GM23338 (cell line): ENCODE measurements around the gene PDE4B. TPM values are rescaled to one million over a fixed set of nuclear protein-coding genes. Genes with fewer than 3 reads are reported as not detected.

ENCODE experiments used
- ATAC-seq: fragments of 200-7000 bp; cut with Tn5 transposase; 3 replicates; pipeline ENCODE4 v1.9.1; 2020
- DNase-seq: peaks from one replicate; pipeline ENCODE4 v3.0.0-alpha.2; 2015; ENCODE audit warnings: low spot score
- H2AFZ ChIP-seq: fragments of 200-600 bp; sonication (generic); 2 replicates; pipeline ENCODE4 v1.8.0; 2016; ENCODE audit warnings: antibody characterized with exemption, mild to moderate bottlenecking, moderate library complexity
- H3F3A ChIP-seq: fragments of 200-600 bp; sonication (generic); replicated peaks from 2 replicates; pipeline ENCODE4 v1.8.0; 2017; ENCODE audit warnings: antibody characterized with exemption, mixed run types, low read depth
- H3K27ac ChIP-seq: fragments of 200-600 bp; sonication (generic); 2 replicates; pipeline ENCODE4 v1.6.1; 2016; ENCODE audit warnings: low read depth
- H3K27me3 ChIP-seq: fragments of 200-600 bp; sonication (generic); 2 replicates; pipeline ENCODE4 v1.8.0; 2016; ENCODE audit warnings: mild to moderate bottlenecking, mixed run types, moderate library complexity; ENCODE audit not compliant: insufficient read depth
- H3K36me3 ChIP-seq: fragments of 200-600 bp; sonication (generic); 2 replicates; pipeline ENCODE4 v1.8.0; 2016; ENCODE audit warnings: mild to moderate bottlenecking; ENCODE audit not compliant: insufficient read depth
- H3K4me1 ChIP-seq: fragments of 200-600 bp; sonication (generic); 2 replicates; pipeline ENCODE4 v1.8.0; 2016; ENCODE audit warnings: mild to moderate bottlenecking, moderate library complexity; ENCODE audit not compliant: insufficient read depth
- H3K4me2 ChIP-seq: fragments of 200-600 bp; sonication (generic); 2 replicates; pipeline ENCODE4 v1.7.1; 2017; ENCODE audit warnings: mixed run types
- H3K4me3 ChIP-seq: fragments of 200-600 bp; sonication (generic); 2 replicates; pipeline ENCODE4 v1.6.1; 2016; ENCODE audit warnings: mixed run types
- H3K79me2 ChIP-seq: fragments of 200-600 bp; sonication (generic); replicated peaks from 2 replicates; pipeline ENCODE4 v1.8.0; 2017; ENCODE audit warnings: mild to moderate bottlenecking; ENCODE audit not compliant: insufficient read depth
- H3K9me2 ChIP-seq: fragments of 200-600 bp; sonication (generic); 2 replicates; pipeline ENCODE4 v1.8.0; 2017; ENCODE audit not compliant: insufficient read depth
- H4K20me1 ChIP-seq: fragments of 200-600 bp; sonication (generic); replicated peaks from 2 replicates; pipeline ENCODE4 v1.8.0; 2017; ENCODE audit warnings: mild to moderate bottlenecking; ENCODE audit not compliant: insufficient read depth
- H3K27ac Mint-ChIP-seq: 2 replicates; pipeline ENCODE4 v1.8.0; 2020; ENCODE audit warnings: inconsistent platforms, mild to moderate bottlenecking, moderate library complexity, mixed read lengths
- H3K27me3 Mint-ChIP-seq: 3 replicates; pipeline ENCODE4 v1.8.0; 2022; ENCODE audit warnings: low read depth, mild to moderate bottlenecking, moderate library complexity, mixed read lengths, inconsistent platforms; ENCODE audit not compliant: insufficient read depth, poor library complexity
- H3K36me3 Mint-ChIP-seq: 3 replicates; pipeline ENCODE4 v1.8.0; 2021; ENCODE audit warnings: low read depth, mild to moderate bottlenecking, inconsistent platforms, moderate library complexity, mixed read lengths
- H3K4me1 Mint-ChIP-seq: 3 replicates; pipeline ENCODE4 v1.8.0; 2020; ENCODE audit warnings: mild to moderate bottlenecking, inconsistent platforms, mixed read lengths
- H3K4me3 Mint-ChIP-seq: 3 replicates; pipeline ENCODE4 v1.8.0; 2021; ENCODE audit warnings: moderate library complexity, mild to moderate bottlenecking, inconsistent platforms, mixed read lengths
- H3K9me3 Mint-ChIP-seq: 3 replicates; pipeline ENCODE4 v1.8.0; 2020; ENCODE audit warnings: moderate library complexity, mild to moderate bottlenecking, inconsistent platforms, mixed read lengths
- NANOG ChIP-seq: IDR thresholded peaks from 2 replicates; pipeline ENCODE4 v1.6.1; 2016; ENCODE audit warnings: antibody characterized with exemption, borderline replicate concordance
- ZNF331 ChIP-seq: fragments of 250-450 bp; sonication (Bioruptor Pico); IDR thresholded peaks from 2 replicates; pipeline ENCODE4 v1.5.0; 2020; ENCODE audit warnings: low read depth, mild to moderate bottlenecking, moderate library complexity
- polyA plus RNA-seq: library from polyadenylated mRNA; unstranded; fragments of >200 nt; fragmentation: Nextera tagmentation; extraction: Ambion mirVana; gene quantifications from 2 replicates; pipeline ENCODE4 v1.2.1, GENCODE V29; 2016
- total RNA-seq: library from RNA; depleted of rRNA; stranded (reverse); fragments of >200 nt; shearing (Covaris generic); gene quantifications from 2 replicates; pipeline ENCODE4 v1.2.3, GENCODE V29; 2014
- TF ChIP-seq, protein P1 (sequence below), 2 experiments: fragments of 200-600 bp in 1 of 2; sonication (generic) in 1 of 2; conservative IDR thresholded peaks; 2 replicates each; pipeline versions ENCODE4 v1.5.1 to v1.6.1; 2016 to 2017; ENCODE audit warnings: antibody characterized with exemption in 2 of 2, low read depth in 2 of 2, mild to moderate bottlenecking in 2 of 2, moderate library complexity in 1 of 2
- TF ChIP-seq, protein P2 (sequence below): fragments of 250-450 bp; sonication (Bioruptor Pico); IDR thresholded peaks from 2 replicates; pipeline ENCODE4 v1.5.0; 2020; ENCODE audit warnings: mild to moderate bottlenecking, moderate library complexity

PDE4B gene
- total and polyA plus RNA-seq, 2 experiments from 2014 or later: 14.0 to 25.6 TPM

GRCh38 chr1:65948609-65949229, 156.0 kb downstream of the PDE4B start:
- TF ChIP-seq, protein P1, sequence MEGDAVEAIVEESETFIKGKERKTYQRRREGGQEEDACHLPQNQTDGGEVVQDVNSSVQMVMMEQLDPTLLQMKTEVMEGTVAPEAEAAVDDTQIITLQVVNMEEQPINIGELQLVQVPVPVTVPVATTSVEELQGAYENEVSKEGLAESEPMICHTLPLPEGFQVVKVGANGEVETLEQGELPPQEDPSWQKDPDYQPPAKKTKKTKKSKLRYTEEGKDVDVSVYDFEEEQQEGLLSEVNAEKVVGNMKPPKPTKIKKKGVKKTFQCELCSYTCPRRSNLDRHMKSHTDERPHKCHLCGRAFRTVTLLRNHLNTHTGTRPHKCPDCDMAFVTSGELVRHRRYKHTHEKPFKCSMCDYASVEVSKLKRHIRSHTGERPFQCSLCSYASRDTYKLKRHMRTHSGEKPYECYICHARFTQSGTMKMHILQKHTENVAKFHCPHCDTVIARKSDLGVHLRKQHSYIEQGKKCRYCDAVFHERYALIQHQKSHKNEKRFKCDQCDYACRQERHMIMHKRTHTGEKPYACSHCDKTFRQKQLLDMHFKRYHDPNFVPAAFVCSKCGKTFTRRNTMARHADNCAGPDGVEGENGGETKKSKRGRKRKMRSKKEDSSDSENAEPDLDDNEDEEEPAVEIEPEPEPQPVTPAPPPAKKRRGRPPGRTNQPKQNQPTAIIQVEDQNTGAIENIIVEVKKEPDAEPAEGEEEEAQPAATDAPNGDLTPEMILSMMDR (conservative IDR thresholded peaks at IDR 0.05; ENCODE audit: low read depth in 2 of 2): peak; percentile 27 to 68; a peak in 2 of 4 replicates
- no peak for TF ChIP-seq ZNF331
- H3K9me3 Mint-ChIP-seq: no peaks in the 10 kb centered on the region
- no peak for DNase-seq
- H3K4me3 Mint-ChIP-seq: no peak overlapping the region
- no peaks in the 10 kb centered on the region for H3K27me3 ChIP-seq
- no peaks in the 10 kb centered on the region for H3F3A ChIP-seq
- no peaks in the 10 kb centered on the region for H3K36me3 Mint-ChIP-seq
- no peaks in the 10 kb centered on the region for H3K36me3 ChIP-seq
- no peaks in the 10 kb centered on the region for H3K27me3 Mint-ChIP-seq
- H3K4me1 ChIP-seq: no peaks in the 10 kb centered on the region
- H3K27ac ChIP-seq: no peak overlapping the region
- H3K4me1 Mint-ChIP-seq: no peaks in the 10 kb centered on the region
- H3K4me2 ChIP-seq: no peak overlapping the region
- H3K27ac Mint-ChIP-seq: peak overlapping the region; percentile 70; the same call in 1 of the 2 replicates
- no peaks in the 10 kb centered on the region for H4K20me1 ChIP-seq
- peak; percentile 40; the same call in 1 of the 3 replicates for ATAC-seq
- H2AFZ ChIP-seq: no peak overlapping the region
- H3K79me2 ChIP-seq: no peaks in the 10 kb centered on the region
- no peak overlapping the region for H3K4me3 ChIP-seq
- peaks cover 3% of the 10 kb centered on the region; the same call in 1 of the 2 replicates for H3K9me2 ChIP-seq

DNA sequence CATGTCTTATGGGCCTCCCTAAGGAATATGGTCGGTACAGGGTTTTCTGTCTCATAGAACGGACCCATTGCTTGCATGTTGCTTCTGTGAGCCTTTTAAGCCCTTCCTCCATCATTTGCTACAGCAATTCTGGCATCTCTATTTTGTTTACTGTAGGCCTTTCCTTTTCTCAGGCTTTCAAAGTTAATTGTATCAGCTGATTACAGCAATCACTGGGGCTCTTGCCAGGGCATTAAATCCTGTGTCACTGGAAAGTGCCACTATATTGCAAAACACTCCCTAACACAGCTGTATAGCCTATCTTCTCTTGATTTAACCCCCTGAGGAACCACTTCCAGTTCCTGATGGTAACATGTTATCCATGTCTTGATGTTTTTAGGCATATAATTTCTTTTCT, 156.5 kb downstream of the PDE4B start:
- H3K4me3 Mint-ChIP-seq: no peak overlapping the region
- Histone ChIP-seq H3K79me2 (no peaks in the 10 kb centered on the region), H3K4me2 (no peak overlapping the region), H3K27me3 (no peaks in the 10 kb centered on the region), H3K27ac (no peak overlapping the region), H3K4me1 (no peaks in the 10 kb centered on the region), H3K4me3 (no peak overlapping the region), H3F3A (no peaks in the 10 kb centered on the region), H3K36me3 (no peaks in the 10 kb centered on the region), H4K20me1 (no peaks in the 10 kb centered on the region), H3K9me2 (peaks cover 3% of the 10 kb centered on the region; the same call in 1 of the 2 replicates), H2AFZ (no peak overlapping the region)
- H3K36me3 Mint-ChIP-seq: no peaks in the 10 kb centered on the region
- no peak for DNase-seq
- H3K9me3 Mint-ChIP-seq: no peaks in the 10 kb centered on the region
- H3K4me1 Mint-ChIP-seq: no peaks in the 10 kb centered on the region
- no peak for ATAC-seq
- no peaks in the 10 kb centered on the region for H3K27me3 Mint-ChIP-seq
- no peak overlapping the region for H3K27ac Mint-ChIP-seq
- no peak for TF ChIP-seq NANOG
- TF ChIP-seq, protein P2, sequence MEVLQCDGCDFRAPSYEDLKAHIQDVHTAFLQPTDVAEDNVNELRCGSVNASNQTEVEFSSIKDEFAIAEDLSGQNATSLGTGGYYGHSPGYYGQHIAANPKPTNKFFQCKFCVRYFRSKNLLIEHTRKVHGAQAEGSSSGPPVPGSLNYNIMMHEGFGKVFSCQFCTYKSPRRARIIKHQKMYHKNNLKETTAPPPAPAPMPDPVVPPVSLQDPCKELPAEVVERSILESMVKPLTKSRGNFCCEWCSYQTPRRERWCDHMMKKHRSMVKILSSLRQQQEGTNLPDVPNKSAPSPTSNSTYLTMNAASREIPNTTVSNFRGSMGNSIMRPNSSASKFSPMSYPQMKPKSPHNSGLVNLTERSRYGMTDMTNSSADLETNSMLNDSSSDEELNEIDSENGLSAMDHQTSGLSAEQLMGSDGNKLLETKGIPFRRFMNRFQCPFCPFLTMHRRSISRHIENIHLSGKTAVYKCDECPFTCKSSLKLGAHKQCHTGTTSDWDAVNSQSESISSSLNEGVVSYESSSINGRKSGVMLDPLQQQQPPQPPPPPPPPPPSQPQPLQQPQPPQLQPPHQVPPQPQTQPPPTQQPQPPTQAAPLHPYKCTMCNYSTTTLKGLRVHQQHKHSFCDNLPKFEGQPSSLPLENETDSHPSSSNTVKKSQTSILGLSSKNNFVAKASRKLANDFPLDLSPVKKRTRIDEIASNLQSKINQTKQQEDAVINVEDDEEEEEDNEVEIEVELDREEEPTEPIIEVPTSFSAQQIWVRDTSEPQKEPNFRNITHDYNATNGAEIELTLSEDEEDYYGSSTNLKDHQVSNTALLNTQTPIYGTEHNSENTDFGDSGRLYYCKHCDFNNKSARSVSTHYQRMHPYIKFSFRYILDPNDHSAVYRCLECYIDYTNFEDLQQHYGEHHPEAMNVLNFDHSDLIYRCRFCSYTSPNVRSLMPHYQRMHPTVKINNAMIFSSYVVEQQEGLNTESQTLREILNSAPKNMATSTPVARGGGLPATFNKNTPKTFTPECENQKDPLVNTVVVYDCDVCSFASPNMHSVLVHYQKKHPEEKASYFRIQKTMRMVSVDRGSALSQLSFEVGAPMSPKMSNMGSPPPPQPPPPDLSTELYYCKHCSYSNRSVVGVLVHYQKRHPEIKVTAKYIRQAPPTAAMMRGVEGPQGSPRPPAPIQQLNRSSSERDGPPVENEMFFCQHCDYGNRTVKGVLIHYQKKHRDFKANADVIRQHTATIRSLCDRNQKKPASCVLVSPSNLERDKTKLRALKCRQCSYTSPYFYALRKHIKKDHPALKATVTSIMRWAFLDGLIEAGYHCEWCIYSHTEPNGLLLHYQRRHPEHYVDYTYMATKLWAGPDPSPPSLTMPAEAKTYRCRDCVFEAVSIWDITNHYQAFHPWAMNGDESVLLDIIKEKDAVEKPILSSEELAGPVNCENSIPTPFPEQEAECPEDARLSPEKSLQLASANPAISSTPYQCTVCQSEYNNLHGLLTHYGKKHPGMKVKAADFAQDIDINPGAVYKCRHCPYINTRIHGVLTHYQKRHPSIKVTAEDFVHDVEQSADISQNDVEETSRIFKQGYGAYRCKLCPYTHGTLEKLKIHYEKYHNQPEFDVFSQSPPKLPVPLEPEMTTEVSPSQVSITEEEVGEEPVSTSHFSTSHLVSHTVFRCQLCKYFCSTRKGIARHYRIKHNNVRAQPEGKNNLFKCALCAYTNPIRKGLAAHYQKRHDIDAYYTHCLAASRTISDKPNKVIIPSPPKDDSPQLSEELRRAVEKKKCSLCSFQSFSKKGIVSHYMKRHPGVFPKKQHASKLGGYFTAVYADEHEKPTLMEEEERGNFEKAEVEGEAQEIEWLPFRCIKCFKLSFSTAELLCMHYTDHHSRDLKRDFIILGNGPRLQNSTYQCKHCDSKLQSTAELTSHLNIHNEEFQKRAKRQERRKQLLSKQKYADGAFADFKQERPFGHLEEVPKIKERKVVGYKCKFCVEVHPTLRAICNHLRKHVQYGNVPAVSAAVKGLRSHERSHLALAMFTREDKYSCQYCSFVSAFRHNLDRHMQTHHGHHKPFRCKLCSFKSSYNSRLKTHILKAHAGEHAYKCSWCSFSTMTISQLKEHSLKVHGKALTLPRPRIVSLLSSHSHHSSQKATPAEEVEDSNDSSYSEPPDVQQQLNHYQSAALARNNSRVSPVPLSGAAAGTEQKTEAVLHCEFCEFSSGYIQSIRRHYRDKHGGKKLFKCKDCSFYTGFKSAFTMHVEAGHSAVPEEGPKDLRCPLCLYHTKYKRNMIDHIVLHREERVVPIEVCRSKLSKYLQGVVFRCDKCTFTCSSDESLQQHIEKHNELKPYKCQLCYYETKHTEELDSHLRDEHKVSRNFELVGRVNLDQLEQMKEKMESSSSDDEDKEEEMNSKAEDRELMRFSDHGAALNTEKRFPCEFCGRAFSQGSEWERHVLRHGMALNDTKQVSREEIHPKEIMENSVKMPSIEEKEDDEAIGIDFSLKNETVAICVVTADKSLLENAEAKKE: no peak
